Bone marrow (tissue), 2 donors: ENCODE measurements around the gene CLCA2.

Experiments
- DNase-seq, 2 donors: peaks; one replicate each; lab custom pipeline; 2025; lab: John Stamatoyannopoulos, UW

CLCA2 gene

GRCh38 chr1:86472152-86472551 is 48.2 kb downstream of the CLCA2 start:
- DNase-seq = no peak

- no peak for DNase-seq
Observed at GRCh38 chr1:86472767-86473166, 48.8 kb downstream of the CLCA2 start.

- no peak for DNase-seq
Observed at GRCh38 chr1:86477256-86477655, 53.3 kb downstream of the CLCA2 start.

- no peak for DNase-seq
Observed at GRCh38 chr1:86477682-86478081, 53.7 kb downstream of the CLCA2 start.

GRCh38 chr1:86478416-86479156 is 54.6 kb downstream of the CLCA2 start:
- DNase-seq = no peak

- no peak for DNase-seq
Observed at GRCh38 chr1:86481966-86482365, 58.0 kb downstream of the CLCA2 start.

GRCh38 chr1:86487131-86487810 is 63.3 kb downstream of the CLCA2 start:
- no peak for DNase-seq

GRCh38 chr1:86487811-86488141 is 63.8 kb downstream of the CLCA2 start:
- no peak for DNase-seq

GRCh38 chr1:86489242-86489878 is 65.4 kb downstream of the CLCA2 start:
- no peak for DNase-seq

GRCh38 chr1:86491171-86491950 is 67.4 kb downstream of the CLCA2 start:
- no peak for DNase-seq

GRCh38 chr1:86498281-86498680 is 74.3 kb downstream of the CLCA2 start:
- DNase-seq = peak in 1 of 2 donors; percentile 6

GRCh38 chr1:86499987-86500593 is 76.1 kb downstream of the CLCA2 start:
- peak in 1 of 2 donors; percentile 41 for DNase-seq

GRCh38 chr1:86500714-86501113 is 76.7 kb downstream of the CLCA2 start:
- DNase-seq = no peak

GRCh38 chr1:86502125-86502646 is 78.2 kb downstream of the CLCA2 start:
- peak in 1 of 2 donors; percentile 4 for DNase-seq

GRCh38 chr1:86502721-86503405 is 78.9 kb downstream of the CLCA2 start:
- DNase-seq = no peak

GRCh38 chr1:86503406-86504136 is 79.6 kb downstream of the CLCA2 start:
- DNase-seq = peak in 1 of 2 donors; percentile 31

GRCh38 chr1:86504137-86504479 is 80.1 kb downstream of the CLCA2 start:
- DNase-seq = no peak

GRCh38 chr1:86504895-86505563 is 81.1 kb downstream of the CLCA2 start:
- no peak for DNase-seq

- DNase-seq = no peak
Observed at GRCh38 chr1:86505564-86505902, 81.6 kb downstream of the CLCA2 start.
